GM20000 (cell line): ENCODE data around the gene PSMA1.
A peak's percentile ranks its signal among the peaks of the same experiment; 100 is the strongest.

ENCODE experiments used
- DNase-seq: peaks from one replicate; pipeline ENCODE4 v3.0.0; 2012; ENCODE audit warnings: low spot score
- TF ChIP-seq, protein P1 (sequence below): IDR thresholded peaks from 2 replicates; pipeline ENCODE4 v1.5.1; 2012; ENCODE audit warnings: mild to moderate bottlenecking, control low read depth; ENCODE audit errors: extremely low read depth, missing control alignments

Gene PSMA1

DNA sequence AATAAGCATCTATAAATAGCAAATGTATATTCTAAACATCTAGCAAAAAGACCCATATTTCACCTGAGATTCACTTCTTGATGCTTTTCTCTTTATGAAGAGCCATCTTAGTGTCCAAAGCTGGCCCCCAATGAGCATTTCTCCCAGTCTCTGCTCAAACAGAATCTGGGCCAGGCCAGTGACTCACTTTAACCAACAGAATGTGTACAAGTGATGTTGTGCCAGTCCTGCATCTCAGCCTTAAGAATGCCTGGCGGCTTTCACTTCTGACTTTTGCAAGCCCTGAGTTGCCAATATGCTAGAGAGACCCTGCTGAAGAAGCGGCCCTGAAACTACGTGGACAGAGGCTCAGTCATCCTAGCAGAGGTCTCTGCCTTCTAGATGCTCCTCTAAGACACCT, 13.7 kb downstream of the PSMA1 start:
- TF ChIP-seq, protein P1, sequence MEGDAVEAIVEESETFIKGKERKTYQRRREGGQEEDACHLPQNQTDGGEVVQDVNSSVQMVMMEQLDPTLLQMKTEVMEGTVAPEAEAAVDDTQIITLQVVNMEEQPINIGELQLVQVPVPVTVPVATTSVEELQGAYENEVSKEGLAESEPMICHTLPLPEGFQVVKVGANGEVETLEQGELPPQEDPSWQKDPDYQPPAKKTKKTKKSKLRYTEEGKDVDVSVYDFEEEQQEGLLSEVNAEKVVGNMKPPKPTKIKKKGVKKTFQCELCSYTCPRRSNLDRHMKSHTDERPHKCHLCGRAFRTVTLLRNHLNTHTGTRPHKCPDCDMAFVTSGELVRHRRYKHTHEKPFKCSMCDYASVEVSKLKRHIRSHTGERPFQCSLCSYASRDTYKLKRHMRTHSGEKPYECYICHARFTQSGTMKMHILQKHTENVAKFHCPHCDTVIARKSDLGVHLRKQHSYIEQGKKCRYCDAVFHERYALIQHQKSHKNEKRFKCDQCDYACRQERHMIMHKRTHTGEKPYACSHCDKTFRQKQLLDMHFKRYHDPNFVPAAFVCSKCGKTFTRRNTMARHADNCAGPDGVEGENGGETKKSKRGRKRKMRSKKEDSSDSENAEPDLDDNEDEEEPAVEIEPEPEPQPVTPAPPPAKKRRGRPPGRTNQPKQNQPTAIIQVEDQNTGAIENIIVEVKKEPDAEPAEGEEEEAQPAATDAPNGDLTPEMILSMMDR: no peak
- DNase-seq: no peak

DNA sequence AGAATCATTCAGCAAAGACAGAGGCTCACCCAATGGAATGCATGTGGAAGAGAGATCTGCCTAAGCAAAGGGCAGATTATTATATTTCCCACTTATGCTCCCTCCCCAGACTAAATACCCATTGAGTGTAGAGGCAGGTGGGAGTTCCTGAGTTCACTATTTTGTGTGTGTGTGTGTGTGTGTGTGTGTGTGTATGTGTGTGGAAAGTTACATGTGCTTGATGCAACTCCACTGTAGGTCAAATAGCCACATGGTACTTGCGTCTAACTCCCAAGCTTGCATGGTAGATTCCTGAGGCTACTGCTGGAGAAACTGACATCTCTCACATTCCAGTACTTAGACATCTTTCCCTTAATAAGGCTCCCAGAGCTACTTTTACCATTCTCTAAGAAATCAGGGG, 17.2 kb downstream of the PSMA1 start:
- DNase-seq: no peak
- TF ChIP-seq, protein P1: no peak

DNA sequence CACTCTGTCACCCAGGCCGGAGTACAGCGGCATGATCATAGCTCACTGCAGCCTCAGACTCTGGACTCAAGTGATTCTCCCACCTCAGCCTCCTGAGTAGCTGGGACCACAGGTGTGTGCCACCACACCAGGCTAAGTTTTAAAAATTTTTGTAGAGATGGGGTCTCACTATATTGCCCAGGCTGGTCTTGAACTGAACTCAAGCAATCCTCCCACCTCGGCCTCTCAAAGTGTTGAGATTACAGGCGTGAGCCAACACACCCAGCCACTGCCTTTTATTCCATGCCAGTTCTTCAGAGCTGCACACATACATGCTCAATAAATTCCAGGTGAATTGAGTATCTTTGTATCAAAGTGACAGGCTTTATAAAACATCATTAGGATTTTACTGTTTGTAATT, 18.1 kb downstream of the PSMA1 start:
- DNase-seq: no peak
- TF ChIP-seq, protein P1: no peak

DNA sequence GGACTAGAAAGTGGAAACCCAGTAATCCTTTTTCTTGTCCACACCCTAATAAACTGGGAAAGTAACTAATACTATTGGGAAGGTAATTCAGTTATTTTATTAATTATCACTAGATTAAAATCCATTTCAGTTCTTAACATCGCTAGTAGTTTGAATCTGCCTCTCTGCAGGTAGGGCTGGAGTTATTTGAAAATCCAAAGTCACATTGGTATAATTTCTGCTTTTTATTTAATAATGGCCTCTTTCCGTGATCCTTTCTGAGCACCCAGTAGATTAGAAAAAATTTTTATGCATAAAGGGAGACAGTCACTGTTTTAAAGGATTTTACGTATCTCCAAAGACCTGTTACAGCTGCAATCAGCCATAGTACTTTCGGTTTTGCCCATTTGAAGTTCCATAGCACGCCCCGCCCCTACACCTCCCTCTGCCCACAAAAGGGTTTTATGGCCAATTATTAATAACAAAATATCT, 20.0 kb downstream of the PSMA1 start:
- TF ChIP-seq, protein P1: no peak
- DNase-seq: peak; percentile 52

DNA sequence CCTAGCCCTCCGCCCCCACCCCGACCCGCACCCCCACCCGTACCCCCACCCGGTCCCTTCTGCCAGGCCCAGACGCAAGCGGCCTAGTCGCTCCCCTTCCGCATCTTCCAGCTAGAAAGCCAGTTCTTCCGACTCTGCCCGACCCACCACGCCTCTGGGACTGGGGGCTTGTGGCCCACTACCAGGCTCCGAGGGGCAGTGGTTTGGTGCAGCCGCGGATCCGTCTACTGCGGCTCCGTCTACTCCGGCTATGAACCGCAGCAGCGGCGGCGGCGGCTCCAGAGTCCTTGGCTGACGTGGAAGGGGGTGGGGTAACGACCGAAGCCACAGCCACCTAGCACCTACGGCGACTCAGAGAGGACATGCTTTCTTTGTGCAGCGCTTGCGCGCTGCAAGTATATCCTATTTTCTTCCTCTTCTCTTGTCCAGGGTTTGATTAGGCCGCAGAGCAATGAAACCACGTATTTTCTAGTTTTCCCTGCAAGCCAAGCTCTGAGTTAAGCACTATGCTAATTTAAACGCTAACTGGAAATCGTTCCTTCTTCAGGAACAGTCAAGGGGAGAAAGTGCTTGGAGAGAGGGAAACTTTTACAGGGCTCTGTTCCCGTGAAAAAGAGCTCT, 20.5 kb downstream of the PSMA1 start, which contains the start of gene COPB1:
TSS of gene COPB1 (minus strand) at position 252 of the 621 bp plus-strand sequence. CDS start 883 bp downstream, outside the sequence.
- TF ChIP-seq, protein P1: no peak

DNA sequence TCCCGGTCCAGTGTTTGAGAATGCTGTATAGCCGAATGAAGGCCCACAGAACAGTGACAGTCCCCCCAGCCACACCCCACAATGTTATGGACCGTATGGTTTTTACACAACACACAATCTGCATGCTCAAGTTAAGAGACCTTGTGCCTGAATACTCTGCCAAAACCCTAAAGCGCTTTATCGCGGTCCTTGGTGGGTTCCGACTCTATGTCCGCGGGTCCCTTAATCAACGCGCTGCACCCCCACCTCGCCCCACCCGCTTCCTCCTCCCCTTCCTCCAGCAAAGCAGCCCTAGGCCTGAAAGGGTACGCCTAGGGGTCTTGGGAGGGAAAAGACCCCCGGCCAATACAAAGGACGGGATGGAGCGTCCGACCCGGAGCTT, 21.0 kb downstream of the PSMA1 start:
- DNase-seq: no peak
- TF ChIP-seq, protein P1: no peak

More for the DNA sequence above, 20.5 kb downstream of the PSMA1 start, which contains the start of gene COPB1:
- peak; percentile 83 for DNase-seq

DNA sequence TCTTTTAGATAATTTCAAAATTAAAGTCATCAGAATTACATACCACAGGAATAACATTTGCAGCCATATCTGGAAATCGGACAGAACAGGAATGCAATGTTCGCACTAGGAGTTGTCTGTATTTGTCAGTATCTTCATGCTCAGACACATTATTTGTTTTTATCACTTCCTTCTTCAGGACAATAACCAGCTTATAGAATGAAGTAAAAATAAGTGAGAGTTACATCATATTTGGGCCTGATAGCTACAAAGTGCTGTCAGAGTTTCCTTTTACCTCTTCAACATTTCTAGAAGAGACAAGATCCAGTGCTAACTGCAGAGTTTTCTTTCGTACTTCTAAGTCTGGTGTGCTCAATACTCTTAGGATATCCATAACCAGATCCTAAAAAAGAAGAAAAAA, 39.5 kb downstream of the PSMA1 start:
- no peak for DNase-seq
- TF ChIP-seq, protein P1: no peak
